ENCODE data around the gene KLHL29.

DNA sequence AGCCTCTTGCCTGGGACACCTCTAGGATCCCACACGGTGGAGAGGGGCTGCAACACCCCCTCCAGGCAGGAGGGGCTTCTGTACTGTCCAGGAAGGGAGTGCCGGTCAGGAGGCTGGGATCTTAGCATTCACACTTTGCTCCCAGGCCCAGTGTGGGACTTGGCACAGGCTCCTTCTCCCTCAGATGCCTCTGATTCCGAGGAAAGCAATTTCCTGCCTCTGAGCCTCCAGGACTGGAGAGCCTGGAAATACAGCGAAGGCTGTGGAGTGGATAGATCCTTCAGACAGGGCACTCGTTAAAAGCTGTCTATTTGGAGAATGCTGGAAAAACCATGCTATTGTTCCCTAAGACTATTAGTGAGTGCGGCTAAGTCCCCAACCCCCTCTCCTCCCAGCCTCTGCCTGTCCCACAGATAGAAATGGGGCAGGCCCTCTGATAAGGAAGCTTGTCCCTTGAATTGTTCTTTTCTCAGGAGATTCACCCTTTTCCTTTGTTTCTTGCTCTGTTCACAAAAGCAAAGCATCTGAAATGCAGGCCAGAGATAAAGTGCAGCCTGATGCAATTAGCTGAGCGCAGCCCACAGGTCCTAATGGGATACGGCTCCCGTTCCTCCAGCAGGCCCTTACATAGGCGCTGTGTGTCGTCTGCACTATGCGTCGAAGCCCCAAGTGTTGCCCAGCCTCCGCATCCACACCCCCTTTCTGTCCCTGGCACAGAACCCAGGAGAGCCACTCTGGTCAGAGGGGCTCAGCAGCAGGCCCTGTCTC, 252.2 kb downstream of the KLHL29 start:
- TF ChIP-seq POLR2A (IDR thresholded peaks at IDR 0.05; ENCODE audit: low read depth, low read length) (no peak), POLR2AphosphoS5 (IDR thresholded peaks at IDR 0.05; ENCODE audit: low read depth, low read length) (no peak), TAF1 (IDR thresholded peaks at IDR 0.05; ENCODE audit: low read depth, low read length) (no peak), POU2F2 (IDR thresholded peaks at IDR 0.05; ENCODE audit: low read depth, low read length) (no peak), PAX5 (IDR thresholded peaks at IDR 0.05; ENCODE audit: insufficient read depth, low read length, severe bottlenecking) (no peak)
